ENCODE data around the gene PRPH. TPM values are rescaled to one million over a fixed set of nuclear protein-coding genes. Genes with fewer than 3 reads are reported as not detected.

Gene PRPH
- total and polyA plus RNA-seq, 10 of the 15 experiments (the other 5 are each of a cell fraction or from before 2014, with no cell fraction given) = 0.09 to 0.45 (median 0.19) TPM; not detected in 3

DNA sequence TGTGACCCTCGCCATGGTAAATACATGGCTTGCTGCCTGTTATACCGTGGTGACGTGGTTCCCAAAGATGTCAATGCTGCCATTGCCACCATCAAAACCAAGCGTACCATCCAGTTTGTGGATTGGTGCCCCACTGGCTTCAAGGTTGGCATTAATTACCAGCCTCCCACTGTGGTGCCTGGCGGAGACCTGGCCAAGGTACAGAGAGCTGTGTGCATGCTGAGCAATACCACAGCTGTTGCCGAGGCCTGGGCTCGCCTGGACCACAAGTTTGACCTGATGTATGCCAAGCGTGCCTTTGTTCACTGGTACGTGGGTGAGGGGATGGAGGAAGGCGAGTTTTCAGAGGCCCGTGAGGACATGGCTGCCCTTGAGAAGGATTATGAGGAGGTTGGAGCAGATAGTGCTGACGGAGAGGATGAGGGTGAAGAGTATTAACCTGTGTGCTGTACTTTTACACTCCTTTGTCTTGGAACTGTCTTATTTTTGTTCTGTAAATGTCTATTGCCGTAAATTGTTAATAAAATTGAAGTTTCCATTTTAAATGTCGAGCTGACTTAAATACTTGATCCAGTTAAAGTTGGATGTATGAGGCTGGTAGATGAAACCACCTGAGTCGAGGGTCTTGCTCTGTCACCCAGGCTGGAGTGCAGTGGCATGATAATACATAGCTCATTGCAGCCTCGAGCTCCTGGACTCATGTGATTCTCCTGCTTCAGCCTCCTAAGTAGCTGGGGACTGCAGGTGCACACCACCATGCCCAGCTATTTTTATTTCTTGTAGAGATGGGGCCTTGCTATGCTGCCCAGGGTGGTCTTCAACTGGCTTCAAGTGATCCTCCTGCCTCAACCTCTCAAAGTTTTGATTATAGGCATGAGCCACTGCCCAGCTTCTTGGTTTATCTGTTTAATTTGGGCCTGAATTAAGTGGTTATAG, 21.9 kb upstream of the PRPH start:
- FAIRE-seq = no peak
- Histone ChIP-seq H4K20me1 (ENCODE audit: control insufficient read depth, insufficient read depth) (no peaks in the 10 kb centered on the region), H3K9ac (ENCODE audit: control insufficient read depth, insufficient read depth, low read length) (no peak overlapping the region), H3K36me3 (ENCODE audit: control insufficient read depth in 2 of 2, insufficient read depth in 2 of 2, low read length in 1 of 2) (peaks cover 2 to 11% of the 10 kb centered on the region in 2 experiments; a peak in 3 of 4 replicates), H3K27ac (ENCODE audit: control insufficient read depth, insufficient read depth) (no peak overlapping the region), H3K4me2 (ENCODE audit: control insufficient read depth, insufficient read depth) (no peak overlapping the region), H3K9me3 (replicated peaks; ENCODE audit: control insufficient read depth, insufficient read depth, low read length) (no peaks in the 10 kb centered on the region), H2AFZ (ENCODE audit: control insufficient read depth, low read depth, low read length) (no peak overlapping the region), H3K27me3 (replicated peaks in 1 of 2; ENCODE audit: control insufficient read depth in 2 of 2, insufficient read depth in 2 of 2, low read length in 1 of 2) (no peaks in the 10 kb centered on the region; a peak in 1 of 4 replicates), H3K4me3 (no peak overlapping the region), H3K79me2 (ENCODE audit: control insufficient read depth, insufficient read depth, low read length) (peaks cover 9% of the 10 kb centered on the region), H3K4me1 (ENCODE audit: control insufficient read depth, insufficient read depth, low read length) (no peaks in the 10 kb centered on the region)
- no peak for DNase-seq (ENCODE audit: low read depth, low spot score)
- ChIA-PET SMC1A (ENCODE audit: uncharacterized antibody, unreplicated experiment) (interaction anchor here (1.4 kb wide), 1 partner anchor 241 kb away, joined by 3 read pairs; no protein-coding TSS in a partner anchor), POLR2A (interaction anchor here (0.5 kb wide), 1 partner anchor 26 kb away, joined by 4 read pairs; no protein-coding TSS in a partner anchor), CTCF (no interaction called here), RAD21 (ENCODE audit: unreplicated experiment) (no interaction called here)
- TSS peak; percentile 50 for BruUV-seq (replicated peaks)
- TF ChIP-seq HDGF (IDR thresholded peaks at IDR 0.05) (no peak), POLR2AphosphoS5 (IDR thresholded peaks at IDR 0.05; ENCODE audit: low read length) (peak; percentile 52; the same call in 1 of the 2 replicates), POLR2AphosphoS2 (IDR thresholded peaks at IDR 0.05; ENCODE audit: low read depth, low read length) (0 out of 2 replicates have a peak, but pooled peaks have one; percentile 45), NR2C1 (IDR thresholded peaks at IDR 0.05) (no peak), NR2C2 (IDR thresholded peaks at IDR 0.05; ENCODE audit: borderline replicate concordance, control insufficient read depth, insufficient read length, low read depth) (no peak), BCL11A (IDR thresholded peaks at IDR 0.05; ENCODE audit: low read depth, low read length) (no peak), SP1 (IDR thresholded peaks at IDR 0.05; ENCODE audit: low read depth, low read length) (no peak), KLF5 (IDR thresholded peaks at IDR 0.05; ENCODE audit: partially characterized antibody) (no peak), SUZ12 (IDR thresholded peaks at IDR 0.05; ENCODE audit: unreplicated experiment) (no peak), ZNF217 (IDR thresholded peaks at IDR 0.05) (no peak), SMC3 (IDR thresholded peaks at IDR 0.05; ENCODE audit: borderline replicate concordance, low read length) (no peak), ZBED1 (IDR thresholded peaks at IDR 0.05; ENCODE audit: borderline replicate concordance) (no peak), POLR2A (IDR thresholded peaks at IDR 0.05; ENCODE audit: low read depth, low read length) (peak; percentile 25; the same call in 1 of the 2 replicates), CHD4 (IDR thresholded peaks at IDR 0.05) (no peak), KDM1A (IDR thresholded peaks at IDR 0.05; ENCODE audit: borderline replicate concordance) (no peak)
- TF ChIP-seq, protein P1, sequence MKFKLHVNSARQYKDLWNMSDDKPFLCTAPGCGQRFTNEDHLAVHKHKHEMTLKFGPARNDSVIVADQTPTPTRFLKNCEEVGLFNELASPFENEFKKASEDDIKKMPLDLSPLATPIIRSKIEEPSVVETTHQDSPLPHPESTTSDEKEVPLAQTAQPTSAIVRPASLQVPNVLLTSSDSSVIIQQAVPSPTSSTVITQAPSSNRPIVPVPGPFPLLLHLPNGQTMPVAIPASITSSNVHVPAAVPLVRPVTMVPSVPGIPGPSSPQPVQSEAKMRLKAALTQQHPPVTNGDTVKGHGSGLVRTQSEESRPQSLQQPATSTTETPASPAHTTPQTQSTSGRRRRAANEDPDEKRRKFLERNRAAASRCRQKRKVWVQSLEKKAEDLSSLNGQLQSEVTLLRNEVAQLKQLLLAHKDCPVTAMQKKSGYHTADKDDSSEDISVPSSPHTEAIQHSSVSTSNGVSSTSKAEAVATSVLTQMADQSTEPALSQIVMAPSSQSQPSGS (IDR thresholded peaks at IDR 0.05; ENCODE audit: low read length) = no peak
- TF ChIP-seq, protein P2, sequence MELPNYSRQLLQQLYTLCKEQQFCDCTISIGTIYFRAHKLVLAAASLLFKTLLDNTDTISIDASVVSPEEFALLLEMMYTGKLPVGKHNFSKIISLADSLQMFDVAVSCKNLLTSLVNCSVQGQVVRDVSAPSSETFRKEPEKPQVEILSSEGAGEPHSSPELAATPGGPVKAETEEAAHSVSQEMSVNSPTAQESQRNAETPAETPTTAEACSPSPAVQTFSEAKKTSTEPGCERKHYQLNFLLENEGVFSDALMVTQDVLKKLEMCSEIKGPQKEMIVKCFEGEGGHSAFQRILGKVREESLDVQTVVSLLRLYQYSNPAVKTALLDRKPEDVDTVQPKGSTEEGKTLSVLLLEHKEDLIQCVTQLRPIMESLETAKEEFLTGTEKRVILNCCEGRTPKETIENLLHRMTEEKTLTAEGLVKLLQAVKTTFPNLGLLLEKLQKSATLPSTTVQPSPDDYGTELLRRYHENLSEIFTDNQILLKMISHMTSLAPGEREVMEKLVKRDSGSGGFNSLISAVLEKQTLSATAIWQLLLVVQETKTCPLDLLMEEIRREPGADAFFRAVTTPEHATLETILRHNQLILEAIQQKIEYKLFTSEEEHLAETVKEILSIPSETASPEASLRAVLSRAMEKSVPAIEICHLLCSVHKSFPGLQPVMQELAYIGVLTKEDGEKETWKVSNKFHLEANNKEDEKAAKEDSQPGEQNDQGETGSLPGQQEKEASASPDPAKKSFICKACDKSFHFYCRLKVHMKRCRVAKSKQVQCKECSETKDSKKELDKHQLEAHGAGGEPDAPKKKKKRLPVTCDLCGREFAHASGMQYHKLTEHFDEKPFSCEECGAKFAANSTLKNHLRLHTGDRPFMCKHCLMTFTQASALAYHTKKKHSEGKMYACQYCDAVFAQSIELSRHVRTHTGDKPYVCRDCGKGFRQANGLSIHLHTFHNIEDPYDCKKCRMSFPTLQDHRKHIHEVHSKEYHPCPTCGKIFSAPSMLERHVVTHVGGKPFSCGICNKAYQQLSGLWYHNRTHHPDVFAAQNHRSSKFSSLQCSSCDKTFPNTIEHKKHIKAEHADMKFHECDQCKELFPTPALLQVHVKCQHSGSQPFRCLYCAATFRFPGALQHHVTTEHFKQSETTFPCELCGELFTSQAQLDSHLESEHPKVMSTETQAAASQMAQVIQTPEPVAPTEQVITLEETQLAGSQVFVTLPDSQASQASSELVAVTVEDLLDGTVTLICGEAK (IDR thresholded peaks at IDR 0.05; ENCODE audit: borderline replicate concordance) = no peak
- 96% methylated on average over 16 of the region's 16 CpGs for WGBS (ENCODE audit: insufficient coverage, insufficient replicate concordance, low lambda C conversion rate, missing lambda C conversion rate)
- ATAC-seq = no peak
- intact Hi-C loops (cut with micrococcal nuclease; ENCODE audit: unreplicated experiment) (no loop called here), in situ Hi-C loops (cut with MboI) (no loop called here)
